Stomach smooth muscle (tissue), 2 donors: ENCODE data around the gene PLAC8.
"Not testable (repeated sequence)": the region's sequence is repeated elsewhere in the genome, so short reads cannot be mapped to it uniquely, and the experiment has no call there.

Experiments
- H3K27ac ChIP-seq: one replicate; pipeline ENCODE4 v1.7.0; 2013; ENCODE audit warnings: mild to moderate bottlenecking, low read length, inconsistent platforms
- H3K27me3 ChIP-seq, 2 donors: one replicate each; pipeline ENCODE4 v1.7.0; 2013; ENCODE audit warnings: low read length in 2 of 2; ENCODE audit not compliant: insufficient read depth in 2 of 2, control insufficient read depth in 1 of 2
- H3K36me3 ChIP-seq, 2 donors: one replicate each; pipeline ENCODE4 v1.7.0; 2013; ENCODE audit warnings: low read length in 2 of 2; ENCODE audit not compliant: control insufficient read depth in 2 of 2, insufficient read depth in 2 of 2
- H3K4me1 ChIP-seq: one replicate; pipeline ENCODE4 v1.7.0; 2013; ENCODE audit warnings: low read length; ENCODE audit not compliant: control insufficient read depth, insufficient read depth
- H3K4me3 ChIP-seq, 2 donors: one replicate each; pipeline ENCODE4 v1.7.0; 2013; ENCODE audit warnings: low read length in 2 of 2
- H3K9ac ChIP-seq, 2 donors: one replicate each; pipeline ENCODE4 v1.7.0; 2013; ENCODE audit warnings: low read length in 2 of 2, mild to moderate bottlenecking in 1 of 2
- H3K9me3 ChIP-seq, 2 donors: one replicate each; pipeline ENCODE4 v1.7.0; 2013; ENCODE audit warnings: low read length in 2 of 2; ENCODE audit not compliant: control insufficient read depth in 2 of 2
- donor health status: healthy.
- donor health status: Pancreatic carcinoma.

The PLAC8 gene

GRCh38 chr4:83093060-83093640 is 21.4 kb downstream of the PLAC8 start:
- H3K4me1 ChIP-seq: no peaks in the 10 kb centered on the region
- H3K27ac ChIP-seq: no peak overlapping the region
- no peaks in the 10 kb centered on the region for H3K36me3 ChIP-seq
- H3K4me3 ChIP-seq: no peak overlapping the region
- no peaks in the 10 kb centered on the region for H3K9me3 ChIP-seq
- H3K9ac ChIP-seq: no peak overlapping the region
- H3K27me3 ChIP-seq: no peaks in the 10 kb centered on the region

GRCh38 chr4:83089410-83090157 is 24.9 kb downstream of the PLAC8 start:
- no peak overlapping the region for H3K27ac ChIP-seq
- H3K4me3 ChIP-seq: no peak overlapping the region
- no peaks in the 10 kb centered on the region for H3K4me1 ChIP-seq
- H3K36me3 ChIP-seq: no peaks in the 10 kb centered on the region
- no peaks in the 10 kb centered on the region for H3K27me3 ChIP-seq
- no peaks in the 10 kb centered on the region for H3K9me3 ChIP-seq
- H3K9ac ChIP-seq: no peak overlapping the region

GRCh38 chr4:83084956-83085355 is 29.6 kb downstream of the PLAC8 start:
- not testable (repeated sequence) for H3K27ac ChIP-seq, H3K36me3 ChIP-seq, H3K4me3 ChIP-seq, H3K9me3 ChIP-seq, H3K27me3 ChIP-seq, H3K4me1 ChIP-seq, H3K9ac ChIP-seq

- Histone ChIP-seq H3K27ac (no peak overlapping the region), H3K27me3 (no peaks in the 10 kb centered on the region), H3K4me1 (no peaks in the 10 kb centered on the region), H3K36me3 (no peaks in the 10 kb centered on the region), H3K9ac (no peak overlapping the region), H3K4me3 (no peak overlapping the region), H3K9me3 (no peaks in the 10 kb centered on the region)
Measured at GRCh38 chr4:83083925-83084475, 30.5 kb downstream of the PLAC8 start.

GRCh38 chr4:83082777-83083176 is 31.8 kb downstream of the PLAC8 start:
- no peaks in the 10 kb centered on the region for H3K4me1 ChIP-seq
- H3K36me3 ChIP-seq: no peaks in the 10 kb centered on the region
- H3K9me3 ChIP-seq: no peaks in the 10 kb centered on the region
- no peaks in the 10 kb centered on the region for H3K27me3 ChIP-seq
- no peak overlapping the region for H3K9ac ChIP-seq
- no peak overlapping the region for H3K27ac ChIP-seq
- no peak overlapping the region for H3K4me3 ChIP-seq

- no peak overlapping the region for H3K4me3 ChIP-seq
- H3K9ac ChIP-seq: no peak overlapping the region
- no peak overlapping the region for H3K27ac ChIP-seq
- peaks cover 0 to 5% of the 10 kb centered on the region in 2 donors for H3K36me3 ChIP-seq
- H3K4me1 ChIP-seq: no peaks in the 10 kb centered on the region
- H3K9me3 ChIP-seq: no peaks in the 10 kb centered on the region
- no peaks in the 10 kb centered on the region for H3K27me3 ChIP-seq
Measured at GRCh38 chr4:83080561-83080960, 34.0 kb downstream of the PLAC8 start.

- Histone ChIP-seq H3K27ac (no peak overlapping the region), H3K27me3 (no peaks in the 10 kb centered on the region), H3K4me3 (peak overlapping the region in 1 of 2 donors; percentile 54), H3K9me3 (no peaks in the 10 kb centered on the region), H3K4me1 (no peaks in the 10 kb centered on the region), H3K9ac (no peak overlapping the region), H3K36me3 (peaks cover 0 to 11% of the 10 kb centered on the region in 2 donors)
Measured at GRCh38 chr4:83075311-83076095, 39.0 kb downstream of the PLAC8 start.

GRCh38 chr4:83074783-83075182 is 39.7 kb downstream of the PLAC8 start:
- not testable (repeated sequence) for H3K4me1 ChIP-seq, H3K4me3 ChIP-seq, H3K27me3 ChIP-seq, H3K9ac ChIP-seq, H3K9me3 ChIP-seq, H3K27ac ChIP-seq
- H3K36me3 ChIP-seq: peaks cover 0 to 13% of the 10 kb centered on the region in 2 donors

- no peak overlapping the region for H3K27ac ChIP-seq
- H3K4me3 ChIP-seq: no peak overlapping the region
- H3K27me3 ChIP-seq: no peaks in the 10 kb centered on the region
- H3K9ac ChIP-seq: no peak overlapping the region
- H3K4me1 ChIP-seq: no peaks in the 10 kb centered on the region
- peaks cover 5 to 13% of the 10 kb centered on the region in 2 donors for H3K36me3 ChIP-seq
- H3K9me3 ChIP-seq: no peaks in the 10 kb centered on the region
Measured at GRCh38 chr4:83074086-83074704, 40.3 kb downstream of the PLAC8 start.

- no peaks in the 10 kb centered on the region for H3K9me3 ChIP-seq
- no peaks in the 10 kb centered on the region for H3K27me3 ChIP-seq
- no peak overlapping the region for H3K4me3 ChIP-seq
- H3K27ac ChIP-seq: no peak overlapping the region
- peaks cover 12 to 25% of the 10 kb centered on the region in 2 donors for H3K36me3 ChIP-seq
- no peak overlapping the region for H3K9ac ChIP-seq
- no peaks in the 10 kb centered on the region for H3K4me1 ChIP-seq
Measured at GRCh38 chr4:83071116-83071515, 43.4 kb downstream of the PLAC8 start.
